Measurements from ENCODE around the gene NHERF2.

Gene NHERF2

GRCh38 chr16:2082983-2083364, 56.3 kb downstream of the NHERF2 start:
- DNase-seq (ENCODE audit: low read depth, low spot score), result no peak

- DNase-seq (ENCODE audit: low read depth, low spot score), result no peak
These were observed 56.7 kb downstream of the NHERF2 start for GRCh38 chr16:2083409-2083808.

- no peak for DNase-seq (ENCODE audit: low read depth, low spot score)
These were observed 57.4 kb downstream of the NHERF2 start for GRCh38 chr16:2083876-2084780.

GRCh38 chr16:2084895-2085625, 58.4 kb downstream of the NHERF2 start:
- DNase-seq (ENCODE audit: low read depth, low spot score), result no peak

GRCh38 chr16:2085669-2086068, 59.0 kb downstream of the NHERF2 start:
- DNase-seq (ENCODE audit: low read depth, low spot score), result no peak

GRCh38 chr16:2086106-2086742, 59.5 kb downstream of the NHERF2 start:
- no peak for DNase-seq (ENCODE audit: low read depth, low spot score)

- DNase-seq (ENCODE audit: low read depth, low spot score), result no peak
These were observed 60.4 kb downstream of the NHERF2 start for GRCh38 chr16:2086812-2087747.

GRCh38 chr16:2087748-2088631, 61.3 kb downstream of the NHERF2 start:
- DNase-seq (ENCODE audit: low read depth, low spot score), result no peak

All from activated naive CD8-positive, alpha-beta T cell treated with anti-CD3 and anti-CD28 coated beads, Interleukin-2, amount 50 U/mL, for 16 hours (primary cell).